Endothelial cell (in vitro differentiated cells): Measurements from ENCODE around the gene OSR1. TPM values are rescaled to one million over a fixed set of nuclear protein-coding genes. Genes with fewer than 3 reads are reported as not detected.
A peak's percentile ranks its signal among the peaks of the same experiment; 100 is the strongest.

ENCODE experiments used
- DNase-seq: peaks from one replicate; pipeline ENCODE4 v3.0.0; 2021; ENCODE audit warnings: low spot score
- H3K27ac Mint-ChIP-seq: one replicate; pipeline ENCODE4 v1.8.0; 2021; ENCODE audit warnings: mixed read lengths, inconsistent platforms; ENCODE audit not compliant: unreplicated experiment
- H3K27me3 Mint-ChIP-seq: one replicate; pipeline ENCODE4 v1.8.0; 2021; ENCODE audit warnings: mild to moderate bottlenecking, moderate library complexity, mixed read lengths, inconsistent platforms; ENCODE audit not compliant: unreplicated experiment
- H3K36me3 Mint-ChIP-seq: one replicate; pipeline ENCODE4 v1.8.0; 2021; ENCODE audit warnings: mild to moderate bottlenecking, low read depth, mixed read lengths, inconsistent platforms; ENCODE audit not compliant: unreplicated experiment
- H3K4me1 Mint-ChIP-seq: one replicate; pipeline ENCODE4 v1.8.0; 2021; ENCODE audit warnings: mild to moderate bottlenecking, mixed read lengths, inconsistent platforms; ENCODE audit not compliant: unreplicated experiment
- H3K4me3 Mint-ChIP-seq: one replicate; pipeline ENCODE4 v1.8.0; 2021; ENCODE audit warnings: mild to moderate bottlenecking, mixed read lengths, inconsistent platforms; ENCODE audit not compliant: unreplicated experiment
- H3K9me3 Mint-ChIP-seq: one replicate; pipeline ENCODE4 v1.8.0; 2021; ENCODE audit warnings: mixed read lengths, inconsistent platforms; ENCODE audit not compliant: unreplicated experiment
- CTCF ChIP-seq: fragments of 200-600 bp; sonication (generic); IDR thresholded peaks from one replicate; pipeline ENCODE4 v1.5.0; 2021; ENCODE audit warnings: antibody characterized with exemption; ENCODE audit not compliant: unreplicated experiment
- total RNA-seq: library from RNA; stranded (reverse); fragmentation: NEBNext Ultra II Directional; extraction: Animal tissue kit (Norgen Biotek cat#: 25700); gene quantifications from one replicate; pipeline ENCODE4 v1.2.1, GENCODE V29; 2021; ENCODE audit not compliant: unreplicated experiment

OSR1 gene
- total RNA-seq, 1 donor from 2014 or later: 0.26 TPM

DNA sequence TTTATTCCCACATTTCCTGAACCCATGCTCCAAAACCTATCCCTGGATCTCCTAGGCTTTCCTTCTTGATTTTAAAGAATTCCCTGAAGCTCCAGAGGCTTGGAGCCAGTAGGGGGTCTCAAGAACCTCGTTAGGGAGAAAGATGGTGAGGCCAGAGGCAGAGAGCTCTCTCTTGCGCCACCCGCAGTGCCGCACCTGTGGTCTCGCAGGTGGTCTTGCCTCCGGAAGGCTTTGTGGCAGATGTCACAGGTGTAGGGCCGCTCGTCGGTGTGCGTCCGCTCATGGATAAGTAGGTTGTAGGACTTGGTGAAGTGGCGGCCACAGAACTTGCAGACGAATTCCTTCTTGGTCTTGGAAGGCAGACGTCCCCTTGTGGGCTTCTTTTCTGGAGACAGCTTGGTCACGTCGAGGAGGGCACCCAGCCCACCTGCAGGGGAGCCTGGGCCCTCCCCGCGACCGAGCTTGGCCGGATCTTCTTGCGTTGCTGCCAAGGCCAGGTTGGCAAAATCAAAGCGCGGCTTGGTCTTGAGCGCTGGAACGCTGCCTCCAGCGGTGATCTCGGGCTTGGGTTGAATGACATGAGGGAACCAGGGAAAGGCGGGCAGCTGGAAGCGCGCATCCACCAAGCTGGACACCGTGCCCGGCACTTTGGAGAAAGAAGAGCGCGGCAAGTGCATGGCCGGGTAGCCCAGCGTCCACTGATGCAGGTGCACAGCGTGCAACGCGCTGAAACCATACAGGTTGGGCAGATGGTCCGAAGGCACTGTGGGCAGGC lies 5.3 kb downstream of the OSR1 start:
- no peak for DNase-seq
- no peak overlapping the region for H3K4me3 Mint-ChIP-seq
- no peak overlapping the region for H3K27ac Mint-ChIP-seq
- TF ChIP-seq CTCF: no peak
- H3K9me3 Mint-ChIP-seq: no peaks in the 10 kb centered on the region
- peaks cover 48% of the 10 kb centered on the region for H3K27me3 Mint-ChIP-seq
- peaks cover 20% of the 10 kb centered on the region for H3K4me1 Mint-ChIP-seq
- no peaks in the 10 kb centered on the region for H3K36me3 Mint-ChIP-seq

GRCh38 chr2:19351899-19352697 lies 6.3 kb downstream of the OSR1 start:
- H3K27ac Mint-ChIP-seq: no peak overlapping the region
- H3K27me3 Mint-ChIP-seq: peaks cover 49% of the 10 kb centered on the region
- no peaks in the 10 kb centered on the region for H3K9me3 Mint-ChIP-seq
- TF ChIP-seq CTCF: no peak
- peaks cover 20% of the 10 kb centered on the region for H3K4me1 Mint-ChIP-seq
- H3K4me3 Mint-ChIP-seq: no peak overlapping the region
- DNase-seq: no peak
- no peaks in the 10 kb centered on the region for H3K36me3 Mint-ChIP-seq

GRCh38 chr2:19351499-19351898 lies 6.9 kb downstream of the OSR1 start:
- Mint-ChIP-seq H3K4me3 (no peak overlapping the region), H3K9me3 (no peaks in the 10 kb centered on the region)
- DNase-seq: no peak

GRCh38 chr2:19350678-19351401 lies 7.6 kb downstream of the OSR1 start:
- no peak for DNase-seq
- no peak for TF ChIP-seq CTCF

More at GRCh38 chr2:19351499-19351898, 6.9 kb downstream of the OSR1 start:
- Mint-ChIP-seq H3K4me1 (peaks cover 17% of the 10 kb centered on the region), H3K27ac (no peak overlapping the region), H3K27me3 (peaks cover 45% of the 10 kb centered on the region), H3K36me3 (no peaks in the 10 kb centered on the region)
- no peak for TF ChIP-seq CTCF

More at GRCh38 chr2:19350678-19351401, 7.6 kb downstream of the OSR1 start:
- peaks cover 39% of the 10 kb centered on the region for H3K27me3 Mint-ChIP-seq
- no peaks in the 10 kb centered on the region for H3K36me3 Mint-ChIP-seq
- H3K27ac Mint-ChIP-seq: peak overlapping the region; percentile 36
- no peaks in the 10 kb centered on the region for H3K9me3 Mint-ChIP-seq
- peaks cover 13% of the 10 kb centered on the region for H3K4me1 Mint-ChIP-seq
- H3K4me3 Mint-ChIP-seq: peak overlapping the region; percentile 78
